Gastrocnemius medialis (tissue), 4 donors: Measurements from ENCODE around the gene SIAH3.

Experiments
- CTCF ChIP-seq, 5 experiments: fragments of 450-650 bp in 3 of 5; fragments of 200-600 bp in 2 of 5; sonication (generic) in 2 of 5; IDR thresholded peaks in 4 of 5; conservative IDR thresholded peaks in 1 of 5; 1 replicate in 4 of 5; 2 replicates in 1 of 5; pipeline ENCODE4 v1.5.1; 2016 to 2019; ENCODE audit warnings: antibody characterized with exemption in 5 of 5, mild to moderate bottlenecking in 3 of 5, moderate library complexity in 3 of 5
- POLR2A ChIP-seq, 2 donors: fragments of 450-650 bp; IDR thresholded peaks; one replicate each; pipeline ENCODE4 v1.6.1; 2017; ENCODE audit warnings: antibody characterized with exemption in 2 of 2, mild to moderate bottlenecking in 2 of 2, moderate library complexity in 2 of 2

GRCh38 chr13:45773236-45773635, 78.3 kb downstream of the SIAH3 start:
- TF ChIP-seq CTCF (IDR thresholded peaks at IDR 0.05 in 4 of 5, conservative IDR thresholded peaks at IDR 0.05 in 1 of 5) (no peak), POLR2A (IDR thresholded peaks at IDR 0.05) (no peak)
